OCI-LY3 (cell line): ENCODE data around the gene MUC12.

Source experiments
- CTCF ChIP-seq: fragments of 200-600, 300-600 bp; sonication (generic); IDR thresholded peaks from 2 replicates; pipeline ENCODE4 v1.5.1; 2014; ENCODE audit warnings: antibody characterized with exemption, low read length, low read depth
- EZH2phosphoT487 ChIP-seq: fragments of 200-600 bp; shearing (Covaris generic); IDR thresholded peaks from 2 replicates; pipeline ENCODE4 v1.6.1; 2018; ENCODE audit warnings: antibody characterized with exemption, mixed run types, low read depth

- TF ChIP-seq CTCF (no peak), EZH2phosphoT487 (no peak)
Measured at GRCh38 chr7:101018271-101019167, 49.2 kb downstream of the MUC12 start.
